SH-SY5Y (cell line): ENCODE measurements around the gene RIC8A.

Experiments
- GATA2 ChIP-seq: IDR thresholded peaks from 2 replicates; pipeline ENCODE4 v1.6.1; 2011; ENCODE audit warnings: mild to moderate bottlenecking, low read depth, low read length
- GATA3 ChIP-seq: IDR thresholded peaks from 2 replicates; pipeline ENCODE4 v1.6.1; 2011; ENCODE audit warnings: low read depth, mild to moderate bottlenecking, low read length, moderate library complexity

GRCh38 chr11:235609-235996, 28.1 kb downstream of the RIC8A start:
- TF ChIP-seq GATA3 (no peak), GATA2 (no peak)
